ENCODE results near the gene PPP1R26. TPM values are rescaled to one million over a fixed set of nuclear protein-coding genes. Genes with fewer than 3 reads are reported as not detected.
"Not testable (repeated sequence)": the region's sequence is repeated elsewhere in the genome, so short reads cannot be mapped to it uniquely, and the experiment has no call there.

Gene PPP1R26
- total and polyA plus RNA-seq, 2 experiments from 2014 or later: 15.0 to 15.6 TPM

GRCh38 chr9:135512904-135513303 lies 33.3 kb downstream of the PPP1R26 start:
- Histone ChIP-seq H3K9me2 (replicated peaks; ENCODE audit: insufficient read depth) (no peaks in the 10 kb centered on the region), H3K4me3 (no peak overlapping the region), H3K4me1 (ENCODE audit: insufficient read depth) (no peaks in the 10 kb centered on the region), H3K4me2 (no peak overlapping the region), H3K27me3 (no peaks in the 10 kb centered on the region), H3K27ac (no peak overlapping the region), H3K9me3 (ENCODE audit: low read depth) (no peaks in the 10 kb centered on the region), H4K20me1 (ENCODE audit: insufficient read depth, poor library complexity, severe bottlenecking) (no peaks in the 10 kb centered on the region), H3K79me2 (no peaks in the 10 kb centered on the region), H3K36me3 (replicated peaks; ENCODE audit: insufficient read depth, low read depth) (no peaks in the 10 kb centered on the region), H2AFZ (no peak overlapping the region)
- DNase-seq (ENCODE audit: low spot score): no peak
- 88% methylated on average over 7 of the region's 7 CpGs for WGBS (ENCODE audit: low lambda C conversion rate, missing lambda C conversion rate)
- no peak for TF ChIP-seq EZH2 (IDR thresholded peaks at IDR 0.05; ENCODE audit: borderline replicate concordance)
- TF ChIP-seq EZH2phosphoT487 (IDR thresholded peaks at IDR 0.05; ENCODE audit: low read depth, severe bottlenecking, unreplicated experiment): no peak
- TF ChIP-seq CTCF (IDR thresholded peaks at IDR 0.05; ENCODE audit: poor library complexity): no peak

- DNase-seq (ENCODE audit: low spot score): no peak
- H3K27ac ChIP-seq: no peak overlapping the region
- H3K79me2 ChIP-seq: no peaks in the 10 kb centered on the region
- TF ChIP-seq EZH2 (IDR thresholded peaks at IDR 0.05; ENCODE audit: borderline replicate concordance): no peak
- no peak for TF ChIP-seq EZH2phosphoT487 (IDR thresholded peaks at IDR 0.05; ENCODE audit: low read depth, severe bottlenecking, unreplicated experiment)
- no peak for TF ChIP-seq CTCF (IDR thresholded peaks at IDR 0.05; ENCODE audit: poor library complexity)
- H3K9me3 ChIP-seq (ENCODE audit: low read depth): no peaks in the 10 kb centered on the region
- no peak overlapping the region for H2AFZ ChIP-seq
- no peaks in the 10 kb centered on the region for H3K9me2 ChIP-seq (replicated peaks; ENCODE audit: insufficient read depth)
- no peaks in the 10 kb centered on the region for H3K4me1 ChIP-seq (ENCODE audit: insufficient read depth)
- no peaks in the 10 kb centered on the region for H4K20me1 ChIP-seq (ENCODE audit: insufficient read depth, poor library complexity, severe bottlenecking)
- no peaks in the 10 kb centered on the region for H3K27me3 ChIP-seq
- no peak overlapping the region for H3K4me3 ChIP-seq
- no peaks in the 10 kb centered on the region for H3K36me3 ChIP-seq (replicated peaks; ENCODE audit: insufficient read depth, low read depth)
- WGBS (ENCODE audit: low lambda C conversion rate, missing lambda C conversion rate): 89% methylated on average over 19 of the region's 19 CpGs
- H3K4me2 ChIP-seq: no peak overlapping the region
Measured at GRCh38 chr9:135513351-135513846, 33.8 kb downstream of the PPP1R26 start.

GRCh38 chr9:135513906-135514305 lies 34.3 kb downstream of the PPP1R26 start:
- H4K20me1 ChIP-seq (ENCODE audit: insufficient read depth, poor library complexity, severe bottlenecking); H3K27ac ChIP-seq; H3K79me2 ChIP-seq; H3K9me3 ChIP-seq (ENCODE audit: low read depth); DNase-seq (ENCODE audit: low spot score); H3K36me3 ChIP-seq (replicated peaks; ENCODE audit: insufficient read depth, low read depth); H2AFZ ChIP-seq; H3K4me1 ChIP-seq (ENCODE audit: insufficient read depth); H3K4me3 ChIP-seq; H3K27me3 ChIP-seq; H3K9me2 ChIP-seq (replicated peaks; ENCODE audit: insufficient read depth); H3K4me2 ChIP-seq: not testable (repeated sequence)
- WGBS (ENCODE audit: low lambda C conversion rate, missing lambda C conversion rate): 86% methylated on average over 6 of the region's 9 CpGs

- WGBS (ENCODE audit: low lambda C conversion rate, missing lambda C conversion rate): 90% methylated on average over 17 of the region's 17 CpGs
Measured at GRCh38 chr9:135514342-135515082, 34.9 kb downstream of the PPP1R26 start.

More at GRCh38 chr9:135514342-135515082, 34.9 kb downstream of the PPP1R26 start:
- H3K9me3 ChIP-seq (ENCODE audit: low read depth): no peaks in the 10 kb centered on the region
- no peak for TF ChIP-seq CTCF (IDR thresholded peaks at IDR 0.05; ENCODE audit: poor library complexity)
- no peak for TF ChIP-seq EZH2phosphoT487 (IDR thresholded peaks at IDR 0.05; ENCODE audit: low read depth, severe bottlenecking, unreplicated experiment)
- no peak for TF ChIP-seq EZH2 (IDR thresholded peaks at IDR 0.05; ENCODE audit: borderline replicate concordance)
- no peaks in the 10 kb centered on the region for H3K36me3 ChIP-seq (replicated peaks; ENCODE audit: insufficient read depth, low read depth)
- no peaks in the 10 kb centered on the region for H4K20me1 ChIP-seq (ENCODE audit: insufficient read depth, poor library complexity, severe bottlenecking)
- DNase-seq (ENCODE audit: low spot score): no peak
- no peaks in the 10 kb centered on the region for H3K9me2 ChIP-seq (replicated peaks; ENCODE audit: insufficient read depth)
- H3K79me2 ChIP-seq: no peaks in the 10 kb centered on the region
- no peak overlapping the region for H2AFZ ChIP-seq
- H3K27ac ChIP-seq: no peak overlapping the region
- no peaks in the 10 kb centered on the region for H3K27me3 ChIP-seq
- H3K4me1 ChIP-seq (ENCODE audit: insufficient read depth): no peaks in the 10 kb centered on the region
- no peak overlapping the region for H3K4me3 ChIP-seq
- H3K4me2 ChIP-seq: no peak overlapping the region

Measured in hepatocyte (in vitro differentiated cells).